HTR-8/SVneo (cell line): Measurements from ENCODE around the gene RNF166.

Source experiments
- DNase-seq: peaks from one replicate; pipeline ENCODE4 v3.0.0; 2011; ENCODE audit warnings: low spot score, mixed read lengths; ENCODE audit not compliant: insufficient read length
- FAIRE-seq: peaks from 2 replicates; lab custom pipeline; 2011; peaks lifted over from hg19 to GRCh38; lab: Jason Lieb, UNC

The RNF166 gene

GRCh38 chr16:88706229-88706964 is at the start of gene RNF166, which contains the start of gene CTU2:
RNF166 (minus strand) TSS chr16:88706408; CDS start chr16:88706325, 83 bp downstream.
CTU2 (plus strand) TSS chr16:88706503; CDS start chr16:88706531, 28 bp downstream.
- DNase-seq: peak; percentile 97
- FAIRE-seq: peak; percentile 100

GRCh38 chr16:88754912-88755744 is 48.9 kb upstream of the RNF166 start:
- no peak for DNase-seq
- no peak for FAIRE-seq

- FAIRE-seq: no peak
These were observed 48.1 kb upstream of the RNF166 start for GRCh38 chr16:88754109-88754911.

GRCh38 chr16:88753602-88754001 is 47.4 kb upstream of the RNF166 start:
- no peak for DNase-seq
- FAIRE-seq: no peak

More at GRCh38 chr16:88754109-88754911, 48.1 kb upstream of the RNF166 start:
- DNase-seq: no peak

- no peak for DNase-seq
- no peak for FAIRE-seq
These were observed 47.0 kb upstream of the RNF166 start for GRCh38 chr16:88753191-88753590.

- no peak for DNase-seq
These were observed 46.3 kb upstream of the RNF166 start for GRCh38 chr16:88752386-88753002.

GRCh38 chr16:88750854-88751253 is 44.6 kb upstream of the RNF166 start:
- FAIRE-seq: no peak
- no peak for DNase-seq

More at GRCh38 chr16:88752386-88753002, 46.3 kb upstream of the RNF166 start:
- FAIRE-seq: no peak

GRCh38 chr16:88749358-88749757 is 43.1 kb upstream of the RNF166 start:
- no peak for FAIRE-seq
- DNase-seq: no peak

GRCh38 chr16:88748364-88748763 is 42.2 kb upstream of the RNF166 start:
- no peak for DNase-seq
- no peak for FAIRE-seq

GRCh38 chr16:88747588-88748301 is 41.5 kb upstream of the RNF166 start:
- DNase-seq: no peak
- FAIRE-seq: no peak

- FAIRE-seq: no peak
These were observed 40.3 kb upstream of the RNF166 start for GRCh38 chr16:88746506-88746905.

GRCh38 chr16:88744577-88745521 is 38.6 kb upstream of the RNF166 start:
- FAIRE-seq (no peak), DNase-seq (no peak)

More at GRCh38 chr16:88746506-88746905, 40.3 kb upstream of the RNF166 start:
- DNase-seq: no peak

GRCh38 chr16:88743693-88744576 is 37.7 kb upstream of the RNF166 start:
- peak; percentile 80 for DNase-seq
- FAIRE-seq: peak; percentile 78

GRCh38 chr16:88742896-88743605 is 36.8 kb upstream of the RNF166 start:
- DNase-seq: no peak
- no peak for FAIRE-seq

- DNase-seq: no peak
- no peak for FAIRE-seq
These were observed 35.2 kb upstream of the RNF166 start for GRCh38 chr16:88741368-88741767.

- DNase-seq (no peak), FAIRE-seq (no peak)
These were observed 34.5 kb upstream of the RNF166 start for GRCh38 chr16:88740727-88741055.
